SK-N-SH (cell line): Measurements from ENCODE around the gene AUP1. TPM values are rescaled to one million over a fixed set of nuclear protein-coding genes. Genes with fewer than 3 reads are reported as not detected.

Experiments
- CTCF ChIA-PET: fragments of 300-600, 350-600 bp; formaldehyde crosslinking; extraction: SDS; loops from one replicate; lab custom pipeline; 2021; lab: Yijun Ruan, JAX
- POLR2A ChIA-PET: fragments of 350-600 bp; sonication (Branson Sonifier 250); formaldehyde crosslinking; extraction: SDS; loops from one replicate; lab custom pipeline; 2020; ENCODE audit warnings: antibody characterized with exemption, inconsistent platforms; lab: Yijun Ruan, JAX
- DNase-seq: peaks from one replicate; pipeline ENCODE4 v3.0.0; 2012
- H2AFZ ChIP-seq: fragments of 200-600 bp; sonication (generic); 2 replicates; pipeline ENCODE4 v1.8.1; 2016; ENCODE audit warnings: antibody characterized with exemption, mild to moderate bottlenecking, low read depth
- H3F3A ChIP-seq: fragments of 200-600 bp; sonication (generic); replicated peaks from 2 replicates; pipeline ENCODE3; 2016; ENCODE audit warnings: antibody characterized with exemption, mild to moderate bottlenecking; ENCODE audit not compliant: insufficient read depth
- H3K27ac ChIP-seq, 2 experiments: fragments of 200-500 bp in 1 of 2; fragments of 200-600 bp in 1 of 2; sonication (Bioruptor generic) in 1 of 2; sonication (generic), shearing (Covaris generic) in 1 of 2; 2 replicates each; pipeline versions ENCODE4 v1.5.1 to v1.6.1; 2014 to 2016; ENCODE audit warnings: low read depth in 2 of 2, inconsistent platforms in 1 of 2, low read length in 1 of 2, mild to moderate bottlenecking in 1 of 2, mixed read lengths in 1 of 2
- H3K27me3 ChIP-seq: fragments of 200-600 bp; sonication (generic), shearing (Covaris generic); 2 replicates; pipeline ENCODE4 v1.6.1; 2016; ENCODE audit warnings: mixed run types; ENCODE audit not compliant: insufficient read depth
- H3K36me3 ChIP-seq, 2 experiments: fragments of 200-500 bp in 1 of 2; fragments of 200-600 bp in 1 of 2; sonication (Bioruptor generic) in 1 of 2; sonication (generic) in 1 of 2; replicated peaks in 1 of 2; 2 replicates each; pipeline versions ENCODE3 to v1.5.1; 2014 to 2016; ENCODE audit warnings: low read length in 1 of 2, mild to moderate bottlenecking in 1 of 2; ENCODE audit not compliant: insufficient read depth in 2 of 2, control insufficient read depth in 1 of 2
- H3K4me1 ChIP-seq, 2 experiments: fragments of 200-500 bp in 1 of 2; fragments of 200-600 bp in 1 of 2; sonication (Bioruptor generic) in 1 of 2; sonication (generic), shearing (Covaris generic) in 1 of 2; 2 replicates each; pipeline versions ENCODE4 v1.5.1 to v1.6.1; 2014 to 2016; ENCODE audit warnings: low read depth in 1 of 2, low read length in 1 of 2, mixed run types in 1 of 2; ENCODE audit not compliant: insufficient read depth in 2 of 2, control insufficient read depth in 1 of 2
- H3K4me2 ChIP-seq: fragments of 200-600 bp; sonication (generic), shearing (Covaris generic); 2 replicates; pipeline ENCODE4 v1.6.1; 2017; ENCODE audit warnings: mixed run types
- H3K4me3 ChIP-seq, 2 experiments: fragments of 200-500 bp in 1 of 2; fragments of 200-600 bp in 1 of 2; sonication (Bioruptor generic) in 1 of 2; sonication (generic), shearing (Covaris generic) in 1 of 2; 2 replicates each; pipeline versions ENCODE4 v1.5.1 to v1.8.1; 2014 to 2016; ENCODE audit warnings: low read depth in 2 of 2, inconsistent platforms in 1 of 2, low read length in 1 of 2, mild to moderate bottlenecking in 1 of 2, mixed read lengths in 1 of 2, moderate library complexity in 1 of 2
- H3K79me2 ChIP-seq: fragments of 200-600 bp; sonication (generic); 2 replicates; pipeline ENCODE4 v1.8.1; 2017; ENCODE audit warnings: mild to moderate bottlenecking; ENCODE audit not compliant: insufficient read depth
- H3K9ac ChIP-seq: fragments of 200-600 bp; sonication (generic); 2 replicates; pipeline ENCODE4 v1.6.1; 2017; ENCODE audit warnings: mixed run types
- H3K9me2 ChIP-seq: fragments of 200-600 bp; sonication (generic); 2 replicates; pipeline ENCODE4 v1.6.1; 2017; ENCODE audit warnings: mixed run types
- H3K9me3 ChIP-seq: fragments of 200-600 bp; sonication (generic); 2 replicates; pipeline ENCODE4 v1.6.1; 2017; ENCODE audit warnings: mixed run types, mild to moderate bottlenecking, moderate library complexity
- H4K20me1 ChIP-seq: fragments of 200-600 bp; sonication (generic); 2 replicates; pipeline ENCODE4 v1.6.1; 2017; ENCODE audit warnings: mild to moderate bottlenecking, mixed run types; ENCODE audit not compliant: insufficient read depth
- CHD2 ChIP-seq: fragments of 150-350 bp; IDR thresholded peaks from 2 replicates; pipeline ENCODE4 v1.6.1; 2018; ENCODE audit warnings: low read length; ENCODE audit not compliant: partially characterized antibody
- FOXM1 ChIP-seq: IDR thresholded peaks from 2 replicates; pipeline ENCODE4 v1.4.0; 2012; ENCODE audit warnings: low read depth, mild to moderate bottlenecking
- GABPA ChIP-seq: IDR thresholded peaks from 2 replicates; pipeline ENCODE4 v1.4.0; 2012; ENCODE audit warnings: low read depth, mild to moderate bottlenecking
- MAX ChIP-seq: IDR thresholded peaks from 2 replicates; pipeline ENCODE4 v1.4.0; 2012; ENCODE audit warnings: low read depth
- MEF2A ChIP-seq: IDR thresholded peaks from 2 replicates; pipeline ENCODE4 v1.4.0; 2012; ENCODE audit warnings: low read depth, borderline replicate concordance
- RAD21 ChIP-seq: IDR thresholded peaks from 2 replicates; pipeline ENCODE4 v1.6.1; 2012; ENCODE audit warnings: mild to moderate bottlenecking, low read length
- REST ChIP-seq: IDR thresholded peaks from 2 replicates; pipeline ENCODE4 v1.6.1; 2012; ENCODE audit warnings: mild to moderate bottlenecking, low read depth, low read length, moderate library complexity
- SIN3A ChIP-seq: IDR thresholded peaks from 2 replicates; pipeline ENCODE4 v1.6.1; 2012; ENCODE audit warnings: low read depth, mild to moderate bottlenecking, low read length, moderate library complexity, borderline replicate concordance
- TCF12 ChIP-seq: IDR thresholded peaks from 2 replicates; pipeline ENCODE4 v1.4.0; 2012
- TEAD4 ChIP-seq: IDR thresholded peaks from 2 replicates; pipeline ENCODE4 v1.4.0; 2012; ENCODE audit warnings: mild to moderate bottlenecking, borderline replicate concordance; ENCODE audit not compliant: insufficient read depth
- WGBS: methylation state at CpG from one replicate; pipeline ENCODE4 v1.1.6; 2017; ENCODE audit warnings: low lambda C conversion rate; 5-methylcytosine and 5-hydroxymethylcytosine counted together
- polyA plus RNA-seq, 3 experiments: library from polyadenylated mRNA; depleted of rRNA; stranded (reverse); fragments of >200 nt; gene quantifications; 2 replicates each; pipeline ENCODE4 v1.2.3, GENCODE V29; 2012
- TF ChIP-seq, protein P1 (sequence below): IDR thresholded peaks from 2 replicates; pipeline ENCODE4 v1.4.0; 2012; ENCODE audit warnings: low read depth, borderline replicate concordance

Gene AUP1
- polyA plus RNA-seq, 1 of the 3 experiments (the other 2 are of a cell fraction) = 118 TPM

DNA sequence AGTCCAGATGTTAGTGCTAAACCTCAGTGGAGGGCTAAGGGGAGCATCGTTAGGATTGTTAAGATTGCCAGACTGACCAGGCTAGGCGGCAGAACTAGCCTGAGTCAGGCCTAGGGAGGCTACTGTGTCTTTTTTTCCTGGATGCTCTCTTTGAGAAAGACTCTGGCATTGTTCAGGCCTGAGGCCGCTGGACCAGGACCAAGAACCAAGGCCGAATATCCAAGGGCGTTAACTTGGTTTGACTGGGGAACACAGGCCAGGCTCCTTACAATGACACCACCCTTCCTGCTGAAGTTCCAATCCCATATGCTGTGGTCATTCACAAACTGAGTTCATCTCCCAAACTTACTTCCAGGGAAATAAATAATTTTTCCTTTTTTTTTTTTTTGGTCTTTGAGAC is 10.8 kb upstream of the AUP1 start:
- 91% methylated on average over 5 of the region's 5 CpGs for WGBS
- no peaks in the 10 kb centered on the region for H3K27me3 ChIP-seq
- H3K4me1 ChIP-seq = no peaks in the 10 kb centered on the region
- no peak overlapping the region for H3K4me2 ChIP-seq
- peaks cover 3% of the 10 kb centered on the region in 2 experiments for H3K36me3 ChIP-seq
- H2AFZ ChIP-seq = no peak overlapping the region
- H3K9me2 ChIP-seq = no peaks in the 10 kb centered on the region
- CTCF ChIA-PET = interaction anchor here (0.8 to 1.1 kb wide), 2 partner anchors 8 to 57 kb away, joined by 3 read pairs; partner anchors contain the start of genes CCDC142 and TTC31
- no peak overlapping the region for H3K27ac ChIP-seq
- no peak for TF ChIP-seq GABPA
- no peak for TF ChIP-seq TCF12
- no peak for TF ChIP-seq MAX
- TF ChIP-seq MEF2A = no peak
- no peak for TF ChIP-seq CHD2
- no peak for TF ChIP-seq RAD21
- no peak for TF ChIP-seq TEAD4
- TF ChIP-seq REST = no peak
- TF ChIP-seq FOXM1 = no peak
- TF ChIP-seq, all 33 proteins: peak for 0
- no peaks in the 10 kb centered on the region for H3K9me3 ChIP-seq
- peaks cover 7% of the 10 kb centered on the region for H3F3A ChIP-seq
- no peak for DNase-seq
- H3K4me3 ChIP-seq = no peak overlapping the region
- POLR2A ChIA-PET = no interaction called here
- no peaks in the 10 kb centered on the region for H3K79me2 ChIP-seq
- no peaks in the 10 kb centered on the region for H4K20me1 ChIP-seq
- H3K9ac ChIP-seq = no peak overlapping the region

GRCh38 chr2:74538881-74539339 is 9.4 kb upstream of the AUP1 start:
- TF ChIP-seq, protein P1, sequence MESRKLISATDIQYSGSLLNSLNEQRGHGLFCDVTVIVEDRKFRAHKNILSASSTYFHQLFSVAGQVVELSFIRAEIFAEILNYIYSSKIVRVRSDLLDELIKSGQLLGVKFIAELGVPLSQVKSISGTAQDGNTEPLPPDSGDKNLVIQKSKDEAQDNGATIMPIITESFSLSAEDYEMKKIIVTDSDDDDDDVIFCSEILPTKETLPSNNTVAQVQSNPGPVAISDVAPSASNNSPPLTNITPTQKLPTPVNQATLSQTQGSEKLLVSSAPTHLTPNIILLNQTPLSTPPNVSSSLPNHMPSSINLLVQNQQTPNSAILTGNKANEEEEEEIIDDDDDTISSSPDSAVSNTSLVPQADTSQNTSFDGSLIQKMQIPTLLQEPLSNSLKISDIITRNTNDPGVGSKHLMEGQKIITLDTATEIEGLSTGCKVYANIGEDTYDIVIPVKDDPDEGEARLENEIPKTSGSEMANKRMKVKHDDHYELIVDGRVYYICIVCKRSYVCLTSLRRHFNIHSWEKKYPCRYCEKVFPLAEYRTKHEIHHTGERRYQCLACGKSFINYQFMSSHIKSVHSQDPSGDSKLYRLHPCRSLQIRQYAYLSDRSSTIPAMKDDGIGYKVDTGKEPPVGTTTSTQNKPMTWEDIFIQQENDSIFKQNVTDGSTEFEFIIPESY = no peak
- TF ChIP-seq SIN3A (no peak), TCF12 (no peak)
- ChIA-PET CTCF (no interaction called here), POLR2A (no interaction called here)
- Histone ChIP-seq H3K27ac (no peak overlapping the region), H3K4me1 (no peaks in the 10 kb centered on the region), H2AFZ (no peak overlapping the region), H3K79me2 (no peaks in the 10 kb centered on the region), H3K4me2 (no peak overlapping the region), H3K9me2 (no peaks in the 10 kb centered on the region), H3K9me3 (no peaks in the 10 kb centered on the region), H3K27me3 (no peaks in the 10 kb centered on the region), H3F3A (peaks cover 5% of the 10 kb centered on the region), H4K20me1 (no peaks in the 10 kb centered on the region), H3K9ac (no peak overlapping the region), H3K4me3 (no peak overlapping the region), H3K36me3 (peaks cover 4 to 6% of the 10 kb centered on the region in 2 experiments)
- no peak for DNase-seq
- 90% methylated on average over 7 of the region's 7 CpGs for WGBS
